HCT116 (cell line): Measurements from ENCODE around the gene ADGRA3. TPM values are rescaled to one million over a fixed set of nuclear protein-coding genes. Genes with fewer than 3 reads are reported as not detected.

Experiments
- ATAC-seq: fragments of 200-7000 bp; cut with Tn5 transposase; 2 replicates; pipeline ENCODE4 v1.9.1; 2020; ENCODE audit warnings: mild to moderate bottlenecking, moderate library complexity
- BruUV-seq: library from RNA; stranded (reverse); fragments of 400-500 nt; replicated peaks from 2 replicates; lab custom pipeline; 2021; lab: Mats Ljungman, UMichigan
- CTCF ChIA-PET: fragments of 300-600 bp; sonication (Branson Sonifier 250); formaldehyde crosslinking; loops from one replicate; lab custom pipeline; 2021; ENCODE audit warnings: antibody characterized with exemption; lab: Charles Lee
- POLR2A ChIA-PET: fragments of 300-600, 350-600 bp; sonication (Branson Sonifier 250); formaldehyde crosslinking; loops from one replicate; lab custom pipeline; 2021; ENCODE audit warnings: antibody characterized with exemption; lab: Charles Lee
- RAD21 ChIA-PET, 2 experiments: fragments of 300-600 bp; sonication (Branson Sonifier 250); formaldehyde crosslinking; loops; one replicate each; lab custom pipeline; 2023; ENCODE audit warnings: low total read pairs in 2 of 2; ENCODE audit not compliant: uncharacterized antibody in 2 of 2, unreplicated experiment in 2 of 2, low non-redundant PET in 1 of 2; lab: Charles Lee
- DNase-seq: peaks from one replicate; pipeline ENCODE4 v3.0.0-alpha.2; 2010; ENCODE audit warnings: low read depth, low spot score
- H2AFZ ChIP-seq: fragments of 200-600 bp; shearing (Covaris generic), sonication (generic); 2 replicates; pipeline ENCODE4 v1.6.1; 2017; ENCODE audit warnings: low read depth, mixed run types, mixed read lengths, antibody characterized with exemption, low read length; ENCODE audit not compliant: poor library complexity, severe bottlenecking
- H3K27ac ChIP-seq: 2 replicates; pipeline ENCODE4 v1.5.1; 2012; ENCODE audit warnings: low read depth, low read length
- H3K27me3 ChIP-seq: fragments of 200-600 bp; sonication (generic); 2 replicates; pipeline ENCODE4 v1.6.1; 2016; ENCODE audit warnings: mixed run types, low read length, mixed read lengths; ENCODE audit not compliant: insufficient read depth
- H3K36me3 ChIP-seq, 2 experiments: fragments of 200-500 bp in 1 of 2; fragments of 200-600 bp in 1 of 2; sonication (Bioruptor generic) in 1 of 2; sonication (generic) in 1 of 2; 2 replicates each; pipeline versions ENCODE4 v1.5.1 to v1.6.1; 2014 to 2016; ENCODE audit warnings: low read length in 2 of 2, inconsistent platforms in 1 of 2, mixed read lengths in 1 of 2, mixed run types in 1 of 2; ENCODE audit not compliant: insufficient read depth in 2 of 2, control insufficient read depth in 1 of 2
- H3K4me1 ChIP-seq, 2 experiments: fragments of 200-600 bp in 1 of 2; sonication (generic) in 1 of 2; 2 replicates each; pipeline versions ENCODE4 v1.5.1 to v1.6.1; 2012 to 2017; ENCODE audit warnings: low read length in 2 of 2, inconsistent platforms in 1 of 2, mild to moderate bottlenecking in 1 of 2, mixed read lengths in 1 of 2, mixed run types in 1 of 2, moderate library complexity in 1 of 2; ENCODE audit not compliant: insufficient read depth in 2 of 2, control insufficient read depth in 1 of 2
- H3K4me2 ChIP-seq: fragments of 200-600 bp; sonication (generic); 2 replicates; pipeline ENCODE4 v1.6.1; 2017; ENCODE audit warnings: mixed run types, low read length, mixed read lengths
- H3K4me3 ChIP-seq, 2 experiments: fragments of 200-600 bp in 1 of 2; sonication (generic) in 1 of 2; replicated peaks in 1 of 2; 2 replicates each; pipeline ENCODE4 v1.5.1; 2011 to 2016; ENCODE audit warnings: low read length in 2 of 2, control low read depth in 1 of 2, low read depth in 1 of 2, mild to moderate bottlenecking in 1 of 2, mixed read lengths in 1 of 2, mixed run types in 1 of 2
- H3K79me2 ChIP-seq: fragments of 200-600 bp; sonication (generic); 2 replicates; pipeline ENCODE4 v1.6.1; 2017; ENCODE audit warnings: mild to moderate bottlenecking, mixed run types, low read length, moderate library complexity, mixed read lengths; ENCODE audit not compliant: insufficient read depth
- H3K9ac ChIP-seq: fragments of 200-600 bp; sonication (generic); 2 replicates; pipeline ENCODE4 v1.6.1; 2016; ENCODE audit warnings: low read length, mixed read lengths
- H3K9me2 ChIP-seq: fragments of 200-600 bp; sonication (generic), shearing (Covaris generic); 2 replicates; pipeline ENCODE4 v1.6.1; 2017; ENCODE audit warnings: mixed run types, mild to moderate bottlenecking, moderate library complexity; ENCODE audit not compliant: insufficient read depth
- H3K9me3 ChIP-seq, 2 experiments: fragments of 200-500 bp in 1 of 2; fragments of 200-600 bp in 1 of 2; sonication (Bioruptor generic) in 1 of 2; sonication (generic) in 1 of 2; 2 replicates each; pipeline ENCODE4 v1.6.1; 2014 to 2017; ENCODE audit warnings: low read length in 2 of 2, mixed read lengths in 2 of 2, inconsistent platforms in 1 of 2, low read depth in 1 of 2, mild to moderate bottlenecking in 1 of 2, mixed run types in 1 of 2, moderate library complexity in 1 of 2; ENCODE audit not compliant: control insufficient read depth in 1 of 2, insufficient read depth in 1 of 2
- H4K20me1 ChIP-seq: fragments of 200-600 bp; sonication (generic), shearing (Covaris generic); 2 replicates; pipeline ENCODE4 v1.6.1; 2017; ENCODE audit warnings: mixed run types, mild to moderate bottlenecking, moderate library complexity; ENCODE audit not compliant: insufficient read depth
- CBX3 ChIP-seq: IDR thresholded peaks from 2 replicates; pipeline ENCODE4 v1.6.1; 2012; ENCODE audit warnings: low read depth
- CEBPB ChIP-seq: IDR thresholded peaks from 2 replicates; pipeline ENCODE4 v1.6.1; 2012; ENCODE audit warnings: low read depth
- EGR1 ChIP-seq: IDR thresholded peaks from 2 replicates; pipeline ENCODE4 v1.6.1; 2012; ENCODE audit warnings: low read depth
- ELF1 ChIP-seq: IDR thresholded peaks from 2 replicates; pipeline ENCODE4 v1.6.1; 2012; ENCODE audit warnings: low read depth, borderline replicate concordance
- EZH2 ChIP-seq: fragments of 200-600 bp; sonication (generic); IDR thresholded peaks from 2 replicates; pipeline ENCODE4 v1.6.1; 2017; ENCODE audit warnings: antibody characterized with exemption, mixed run types
- EZH2phosphoT487 ChIP-seq: fragments of 200-600 bp; IDR thresholded peaks from 2 replicates; pipeline ENCODE4 v1.6.1; 2018; ENCODE audit warnings: antibody characterized with exemption, borderline replicate concordance
- FOSL1 ChIP-seq: IDR thresholded peaks from 2 replicates; pipeline ENCODE4 v1.6.1; 2012; ENCODE audit warnings: low read depth
- JUND ChIP-seq: IDR thresholded peaks from 2 replicates; pipeline ENCODE4 v1.6.1; 2012
- MAX ChIP-seq: IDR thresholded peaks from 2 replicates; pipeline ENCODE4 v1.6.1; 2012
- POLR2A ChIP-seq: IDR thresholded peaks from 2 replicates; pipeline ENCODE4 v1.7.0; 2011; ENCODE audit warnings: borderline replicate concordance; ENCODE audit not compliant: insufficient read depth, insufficient read length; ENCODE audit errors: extremely low read depth
- POLR2AphosphoS5 ChIP-seq: IDR thresholded peaks from 2 replicates; pipeline ENCODE4 v1.6.1; 2011; ENCODE audit warnings: mild to moderate bottlenecking, low read depth, low read length, moderate library complexity
- SIN3A ChIP-seq: IDR thresholded peaks from 2 replicates; pipeline ENCODE4 v1.6.1; 2012; ENCODE audit warnings: low read depth
- SP1 ChIP-seq: IDR thresholded peaks from 2 replicates; pipeline ENCODE4 v1.6.1; 2012; ENCODE audit warnings: low read depth
- SRF ChIP-seq: IDR thresholded peaks from 2 replicates; pipeline ENCODE4 v1.6.1; 2012; ENCODE audit warnings: low read depth
- TCF7L2 ChIP-seq: IDR thresholded peaks from 2 replicates; pipeline ENCODE4 v1.7.0; 2011; ENCODE audit warnings: borderline replicate concordance, inconsistent platforms; ENCODE audit not compliant: insufficient read depth, insufficient read length; ENCODE audit errors: extremely low read depth
- YY1 ChIP-seq: IDR thresholded peaks from 2 replicates; pipeline ENCODE4 v1.6.1; 2011; ENCODE audit warnings: low read length, low read depth, moderate library complexity, mild to moderate bottlenecking; ENCODE audit not compliant: insufficient replicate concordance; ENCODE audit errors: extremely low read depth
- ZBTB33 ChIP-seq: IDR thresholded peaks from 2 replicates; pipeline ENCODE4 v1.6.1; 2011; ENCODE audit warnings: mild to moderate bottlenecking, low read length, moderate library complexity; ENCODE audit not compliant: insufficient replicate concordance; ENCODE audit errors: extremely low read depth
- ZFX ChIP-seq: fragments of 450-650 bp; IDR thresholded peaks from 2 replicates; pipeline ENCODE4 v1.6.1; 2017
- ZNF274 ChIP-seq: fragments of 200-500 bp; sonication (Bioruptor generic); IDR thresholded peaks from 2 replicates; pipeline ENCODE4 v1.6.1; 2014; ENCODE audit warnings: mild to moderate bottlenecking, low read depth, low read length, inconsistent platforms
- intact Hi-C: fragments of 100-400 bp; cut with micrococcal nuclease; formaldehyde crosslinking; loops from 2 replicates; pipeline ENCODE4 v1.10.0; 2022
- total RNA-seq: library from RNA; stranded (reverse); gene quantifications from one replicate; pipeline ENCODE4 v1.2.1, GENCODE V29; 2021; ENCODE audit not compliant: unreplicated experiment
- TF ChIP-seq, protein P1 (sequence below): IDR thresholded peaks from 2 replicates; pipeline ENCODE4 v1.6.1; 2012; ENCODE audit warnings: low read depth

ADGRA3 gene
- total RNA-seq, 1 experiment from 2014 or later, result 43.0 TPM

- no peak overlapping the region for H3K4me2 ChIP-seq
- no peaks in the 10 kb centered on the region for H3K4me1 ChIP-seq
- H3K27me3 ChIP-seq, result no peaks in the 10 kb centered on the region
- no peaks in the 10 kb centered on the region; the same call in 1 of the 2 replicates for H3K9me2 ChIP-seq
- POLR2A ChIA-PET, result no interaction called here
- H3K9ac ChIP-seq, result no peak overlapping the region
- no peak overlapping the region for H3K4me3 ChIP-seq
- no peaks in the 10 kb centered on the region for H3K9me3 ChIP-seq
- CTCF ChIA-PET, result no interaction called here
- TF ChIP-seq EZH2phosphoT487, result no peak
- TF ChIP-seq, protein P1, sequence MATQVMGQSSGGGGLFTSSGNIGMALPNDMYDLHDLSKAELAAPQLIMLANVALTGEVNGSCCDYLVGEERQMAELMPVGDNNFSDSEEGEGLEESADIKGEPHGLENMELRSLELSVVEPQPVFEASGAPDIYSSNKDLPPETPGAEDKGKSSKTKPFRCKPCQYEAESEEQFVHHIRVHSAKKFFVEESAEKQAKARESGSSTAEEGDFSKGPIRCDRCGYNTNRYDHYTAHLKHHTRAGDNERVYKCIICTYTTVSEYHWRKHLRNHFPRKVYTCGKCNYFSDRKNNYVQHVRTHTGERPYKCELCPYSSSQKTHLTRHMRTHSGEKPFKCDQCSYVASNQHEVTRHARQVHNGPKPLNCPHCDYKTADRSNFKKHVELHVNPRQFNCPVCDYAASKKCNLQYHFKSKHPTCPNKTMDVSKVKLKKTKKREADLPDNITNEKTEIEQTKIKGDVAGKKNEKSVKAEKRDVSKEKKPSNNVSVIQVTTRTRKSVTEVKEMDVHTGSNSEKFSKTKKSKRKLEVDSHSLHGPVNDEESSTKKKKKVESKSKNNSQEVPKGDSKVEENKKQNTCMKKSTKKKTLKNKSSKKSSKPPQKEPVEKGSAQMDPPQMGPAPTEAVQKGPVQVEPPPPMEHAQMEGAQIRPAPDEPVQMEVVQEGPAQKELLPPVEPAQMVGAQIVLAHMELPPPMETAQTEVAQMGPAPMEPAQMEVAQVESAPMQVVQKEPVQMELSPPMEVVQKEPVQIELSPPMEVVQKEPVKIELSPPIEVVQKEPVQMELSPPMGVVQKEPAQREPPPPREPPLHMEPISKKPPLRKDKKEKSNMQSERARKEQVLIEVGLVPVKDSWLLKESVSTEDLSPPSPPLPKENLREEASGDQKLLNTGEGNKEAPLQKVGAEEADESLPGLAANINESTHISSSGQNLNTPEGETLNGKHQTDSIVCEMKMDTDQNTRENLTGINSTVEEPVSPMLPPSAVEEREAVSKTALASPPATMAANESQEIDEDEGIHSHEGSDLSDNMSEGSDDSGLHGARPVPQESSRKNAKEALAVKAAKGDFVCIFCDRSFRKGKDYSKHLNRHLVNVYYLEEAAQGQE, result no peak
- TF ChIP-seq FOSL1, result no peak
- no peak for TF ChIP-seq POLR2A
- no peak for TF ChIP-seq CBX3
- no peak for TF ChIP-seq CEBPB
- TF ChIP-seq EGR1, result no peak
- TF ChIP-seq EZH2, result no peak
- TF ChIP-seq POLR2AphosphoS5, result no peak
- no peak for TF ChIP-seq YY1
- no peak for TF ChIP-seq ZFX
- TF ChIP-seq MAX, result no peak
- TF ChIP-seq ZBTB33, result no peak
- no peak for TF ChIP-seq JUND
- TF ChIP-seq ZNF274, result no peak
- no peak for TF ChIP-seq SRF
- no peak for TF ChIP-seq TCF7L2
- no peak for TF ChIP-seq SIN3A
- TF ChIP-seq ELF1, result no peak
- TF ChIP-seq SP1, result no peak
- TF ChIP-seq, all 23 proteins: peak for 0
- RAD21 ChIA-PET, result no interaction called here
- ATAC-seq, result no peak
- Histone ChIP-seq H3K79me2 (peaks cover 93% of the 10 kb centered on the region), H4K20me1 (0 out of 2 replicates have a peak, but pooled peaks cover 4% of the 10 kb centered on the region), H2AFZ (no peak overlapping the region), H3K36me3 (no peaks in the 10 kb centered on the region), H3K27ac (no peak overlapping the region)
- intact Hi-C loops, result no loop called here
- no peak for DNase-seq
- BruUV-seq, result no TSS peak
Measured at GRCh38 chr4:22493523-22493922, 22.3 kb downstream of the ADGRA3 start.
